Endodermal cell (in vitro differentiated cells): ENCODE results near the gene CMTM4. TPM values are rescaled to one million over a fixed set of nuclear protein-coding genes. Genes with fewer than 3 reads are reported as not detected.

ENCODE experiments used
- DNase-seq: peaks from one replicate; pipeline ENCODE4 v3.0.0-alpha.2; 2017
- H3K27ac ChIP-seq: 2 replicates; pipeline ENCODE4 v1.5.1; 2013; ENCODE audit warnings: mild to moderate bottlenecking, low read depth, low read length, moderate library complexity
- H3K27me3 ChIP-seq: 2 replicates; pipeline ENCODE4 v1.6.1; 2013; ENCODE audit warnings: mild to moderate bottlenecking, low read length, moderate library complexity; ENCODE audit not compliant: insufficient read depth, control insufficient read depth, poor library complexity, severe bottlenecking
- H3K36me3 ChIP-seq: 2 replicates; pipeline ENCODE4 v1.7.0; 2013; ENCODE audit warnings: mild to moderate bottlenecking, low read length, moderate library complexity; ENCODE audit not compliant: control insufficient read depth, insufficient read depth
- H3K4me1 ChIP-seq: one replicate; pipeline ENCODE4 v1.7.0; 2013; ENCODE audit warnings: low read length; ENCODE audit not compliant: control insufficient read depth, insufficient read depth
- H3K4me3 ChIP-seq: 2 replicates; pipeline ENCODE4 v1.5.1; 2013; ENCODE audit warnings: mild to moderate bottlenecking, low read length, moderate library complexity
- H3K9ac ChIP-seq: 2 replicates; pipeline ENCODE4 v1.6.1; 2013; ENCODE audit warnings: mild to moderate bottlenecking, low read length, moderate library complexity; ENCODE audit not compliant: poor library complexity, severe bottlenecking; ENCODE audit errors: extremely low read depth
- H3K9me3 ChIP-seq: 2 replicates; pipeline ENCODE4 v1.6.1; 2013; ENCODE audit warnings: mild to moderate bottlenecking, low read length, moderate library complexity; ENCODE audit not compliant: control insufficient read depth
- H3K27ac Mint-ChIP-seq: 2 replicates; pipeline ENCODE4 v1.8.0; 2020; ENCODE audit warnings: mixed read lengths
- H3K27me3 Mint-ChIP-seq: 2 replicates; pipeline ENCODE4 v1.8.0; 2021; ENCODE audit warnings: mild to moderate bottlenecking, mixed read lengths; ENCODE audit not compliant: insufficient read depth
- H3K36me3 Mint-ChIP-seq: 2 replicates; pipeline ENCODE4 v1.8.0; 2020; ENCODE audit warnings: low read depth, mixed read lengths
- H3K4me1 Mint-ChIP-seq: 2 replicates; pipeline ENCODE4 v1.8.0; 2020; ENCODE audit warnings: mixed read lengths
- H3K4me3 Mint-ChIP-seq: 2 replicates; pipeline ENCODE4 v1.8.0; 2020; ENCODE audit warnings: mild to moderate bottlenecking, moderate library complexity, mixed read lengths
- H3K9me3 Mint-ChIP-seq: 2 replicates; pipeline ENCODE4 v1.8.0; 2020; ENCODE audit warnings: mild to moderate bottlenecking, mixed read lengths
- CTCF ChIP-seq: fragments of 200-600 bp; sonication (generic); conservative IDR thresholded peaks from 2 replicates; pipeline ENCODE4 v1.5.0; 2021; ENCODE audit warnings: antibody characterized with exemption, mild to moderate bottlenecking
- WGBS, 2 experiments: methylation state at CpG; one replicate each; pipeline versions ENCODE4 v1.1.5 to v1.1.7; 2013; ENCODE audit warnings: missing lambda C conversion rate in 2 of 2, mixed read lengths in 1 of 2; ENCODE audit not compliant: insufficient coverage in 1 of 2, insufficient read length in 1 of 2; 5-methylcytosine and 5-hydroxymethylcytosine counted together
- total RNA-seq, 2 donors: library from RNA; stranded (reverse); fragmentation: NEBNext Ultra II Directional in 1 of 2; extraction: Animal tissue kit (Norgen Biotek cat#: 25700) in 1 of 2; gene quantifications; 2 replicates in 1 of 2; 3 replicates in 1 of 2; pipeline ENCODE4 v1.2.1, GENCODE V29; 2021

Gene CMTM4
- total RNA-seq, 2 donors from 2014 or later = 68.2 to 76.2 TPM

- no peak for TF ChIP-seq CTCF
- H3K27me3 ChIP-seq = no peaks in the 10 kb centered on the region
- H3K36me3 Mint-ChIP-seq = peaks cover 81% of the 10 kb centered on the region
These were observed 32.3 kb upstream of the CMTM4 start for GRCh38 chr16:66728804-66729203.

GRCh38 chr16:66728117-66728787 is 31.7 kb upstream of the CMTM4 start:
- Mint-ChIP-seq H3K27me3 (no peaks in the 10 kb centered on the region), H3K4me1 (peaks cover 16% of the 10 kb centered on the region), H3K9me3 (no peaks in the 10 kb centered on the region), H3K36me3 (peaks cover 81% of the 10 kb centered on the region), H3K27ac (no peak overlapping the region), H3K4me3 (no peak overlapping the region)
- peak; percentile 83 for TF ChIP-seq CTCF
- Histone ChIP-seq H3K4me3 (no peak overlapping the region), H3K4me1 (peaks cover 6% of the 10 kb centered on the region), H3K36me3 (peaks cover 85% of the 10 kb centered on the region), H3K9me3 (no peaks in the 10 kb centered on the region), H3K27ac (no peak overlapping the region), H3K27me3 (no peaks in the 10 kb centered on the region), H3K9ac (no peak overlapping the region)
- WGBS, 2 experiments = 69 to 80% methylated on average over 1 to 3 of the region's 3 CpGs
- DNase-seq = no peak

More at GRCh38 chr16:66728804-66729203, 32.3 kb upstream of the CMTM4 start:
- Histone ChIP-seq H3K4me1 (peaks cover 6% of the 10 kb centered on the region), H3K9me3 (no peaks in the 10 kb centered on the region), H3K36me3 (peaks cover 85% of the 10 kb centered on the region), H3K27ac (no peak overlapping the region), H3K4me3 (no peak overlapping the region), H3K9ac (no peak overlapping the region)
- DNase-seq = no peak
- Mint-ChIP-seq H3K4me1 (peaks cover 16% of the 10 kb centered on the region), H3K4me3 (no peak overlapping the region), H3K9me3 (no peaks in the 10 kb centered on the region), H3K27ac (peak overlapping the region; percentile 2), H3K27me3 (no peaks in the 10 kb centered on the region)
- 93 to 97% methylated on average over 3 to 4 of the region's 4 CpGs for WGBS, 2 experiments

- no peaks in the 10 kb centered on the region for H3K9me3 ChIP-seq
- peaks cover 3% of the 10 kb centered on the region for H3K4me1 ChIP-seq
- TF ChIP-seq CTCF = no peak
- peaks cover 70% of the 10 kb centered on the region for H3K36me3 ChIP-seq
- H3K27ac ChIP-seq = no peak overlapping the region
- no peaks in the 10 kb centered on the region for H3K27me3 ChIP-seq
- Mint-ChIP-seq H3K4me1 (peaks cover 5% of the 10 kb centered on the region), H3K27ac (no peak overlapping the region), H3K27me3 (no peaks in the 10 kb centered on the region), H3K9me3 (no peaks in the 10 kb centered on the region), H3K36me3 (peaks cover 66% of the 10 kb centered on the region), H3K4me3 (no peak overlapping the region)
- no peak for DNase-seq
- H3K9ac ChIP-seq = no peak overlapping the region
- 83 to 93% methylated on average over 2 to 3 of the region's 3 CpGs for WGBS, 2 experiments
- no peak overlapping the region for H3K4me3 ChIP-seq
These were observed 24.2 kb upstream of the CMTM4 start for GRCh38 chr16:66720766-66721165.
